Neural cell (in vitro differentiated cells): ENCODE measurements around the gene NAA38.

Experiments used
- EP300 ChIP-seq: fragments of 450-650 bp; conservative IDR thresholded peaks from 2 replicates; pipeline ENCODE4 v1.6.1; 2014; ENCODE audit warnings: antibody characterized with exemption, mild to moderate bottlenecking, moderate library complexity; ENCODE audit not compliant: poor library complexity, severe bottlenecking
- RAD21 ChIP-seq: fragments of 450-650 bp; conservative IDR thresholded peaks from 2 replicates; pipeline ENCODE4 v1.6.1; 2014; ENCODE audit warnings: antibody characterized with exemption, mild to moderate bottlenecking, moderate library complexity
- TAF1 ChIP-seq: IDR thresholded peaks from 2 replicates; pipeline ENCODE4 v1.6.1; 2012; ENCODE audit warnings: low read depth

DNA sequence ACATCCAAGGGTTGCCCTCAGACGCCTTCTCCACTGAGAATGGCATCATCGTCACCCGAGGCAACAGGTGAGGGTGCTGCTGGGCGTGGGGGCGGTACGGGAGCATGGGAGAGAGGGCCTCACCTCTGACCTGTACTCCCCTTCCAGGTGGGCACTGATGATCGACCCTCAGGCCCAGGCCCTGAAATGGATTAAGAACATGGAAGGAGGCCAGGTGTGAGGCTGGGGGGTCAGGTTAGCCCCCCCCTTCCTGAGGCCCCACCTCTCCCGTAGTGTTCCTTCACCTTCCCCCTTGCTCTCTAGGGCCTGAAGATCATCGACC, 39.8 kb downstream of the NAA38 start:
- TF ChIP-seq EP300 (no peak), TAF1 (no peak), RAD21 (no peak)
